MCF 10A (cell line): ENCODE results near the gene PHPT1. TPM values are rescaled to one million over a fixed set of nuclear protein-coding genes. Genes with fewer than 3 reads are reported as not detected.

ENCODE experiments used
- BruUV-seq: library from RNA; stranded (reverse); fragments of 400-500 nt; replicated peaks from 2 replicates; lab custom pipeline; 2021; lab: Mats Ljungman, UMichigan
- CTCF ChIA-PET: fragments of 300-600 bp; sonication (Branson Sonifier 250); formaldehyde crosslinking; extraction: SDS; loops from one replicate; lab custom pipeline; 2021; ENCODE audit warnings: antibody characterized with exemption, inconsistent platforms; lab: Yijun Ruan, JAX
- POLR2A ChIA-PET: fragments of 300-600, 350-650 bp; sonication (Branson Sonifier 250); formaldehyde crosslinking; extraction: SDS; loops from one replicate; lab custom pipeline; 2020; ENCODE audit warnings: antibody characterized with exemption, inconsistent platforms; lab: Yijun Ruan, JAX
- DNase-seq: peaks from one replicate; pipeline ENCODE4 v3.0.0-alpha.2; 2018; ENCODE audit not compliant: unreplicated experiment
- H3K27ac Mint-ChIP-seq: one replicate; pipeline ENCODE4 v1.8.0; 2022; ENCODE audit warnings: mild to moderate bottlenecking, low read depth, mixed read lengths; ENCODE audit not compliant: unreplicated experiment
- H3K27me3 Mint-ChIP-seq: one replicate; pipeline ENCODE4 v1.8.0; 2022; ENCODE audit warnings: mixed read lengths; ENCODE audit not compliant: insufficient read depth, unreplicated experiment
- H3K36me3 Mint-ChIP-seq: one replicate; pipeline ENCODE4 v1.8.0; 2022; ENCODE audit warnings: mild to moderate bottlenecking, moderate library complexity, mixed read lengths; ENCODE audit not compliant: insufficient read depth, unreplicated experiment
- H3K4me1 Mint-ChIP-seq: one replicate; pipeline ENCODE4 v1.8.0; 2022; ENCODE audit warnings: mixed read lengths; ENCODE audit not compliant: insufficient read depth, unreplicated experiment
- H3K4me3 Mint-ChIP-seq: one replicate; pipeline ENCODE4 v1.8.0; 2022; ENCODE audit warnings: mild to moderate bottlenecking, moderate library complexity, mixed read lengths; ENCODE audit not compliant: unreplicated experiment
- H3K9me3 Mint-ChIP-seq: one replicate; pipeline ENCODE4 v1.8.0; 2022; ENCODE audit warnings: mixed read lengths; ENCODE audit not compliant: unreplicated experiment
- intact Hi-C: fragments of 100-400 bp; cut with micrococcal nuclease; formaldehyde crosslinking; loops from 2 replicates; pipeline ENCODE4 v1.14.1; 2022
- total RNA-seq: library from RNA; stranded (reverse); gene quantifications from 2 replicates; pipeline ENCODE4 v1.2.3, GENCODE V29; 2022
- TF ChIP-seq, protein P1 (sequence below): fragments of 200-600 bp; IDR thresholded peaks from one replicate; pipeline ENCODE4 v1.8.0; 2022; ENCODE audit warnings: antibody characterized with exemption, mild to moderate bottlenecking; ENCODE audit not compliant: unreplicated experiment

The PHPT1 gene
- total RNA-seq, 1 experiment from 2014 or later = 193 TPM

DNA sequence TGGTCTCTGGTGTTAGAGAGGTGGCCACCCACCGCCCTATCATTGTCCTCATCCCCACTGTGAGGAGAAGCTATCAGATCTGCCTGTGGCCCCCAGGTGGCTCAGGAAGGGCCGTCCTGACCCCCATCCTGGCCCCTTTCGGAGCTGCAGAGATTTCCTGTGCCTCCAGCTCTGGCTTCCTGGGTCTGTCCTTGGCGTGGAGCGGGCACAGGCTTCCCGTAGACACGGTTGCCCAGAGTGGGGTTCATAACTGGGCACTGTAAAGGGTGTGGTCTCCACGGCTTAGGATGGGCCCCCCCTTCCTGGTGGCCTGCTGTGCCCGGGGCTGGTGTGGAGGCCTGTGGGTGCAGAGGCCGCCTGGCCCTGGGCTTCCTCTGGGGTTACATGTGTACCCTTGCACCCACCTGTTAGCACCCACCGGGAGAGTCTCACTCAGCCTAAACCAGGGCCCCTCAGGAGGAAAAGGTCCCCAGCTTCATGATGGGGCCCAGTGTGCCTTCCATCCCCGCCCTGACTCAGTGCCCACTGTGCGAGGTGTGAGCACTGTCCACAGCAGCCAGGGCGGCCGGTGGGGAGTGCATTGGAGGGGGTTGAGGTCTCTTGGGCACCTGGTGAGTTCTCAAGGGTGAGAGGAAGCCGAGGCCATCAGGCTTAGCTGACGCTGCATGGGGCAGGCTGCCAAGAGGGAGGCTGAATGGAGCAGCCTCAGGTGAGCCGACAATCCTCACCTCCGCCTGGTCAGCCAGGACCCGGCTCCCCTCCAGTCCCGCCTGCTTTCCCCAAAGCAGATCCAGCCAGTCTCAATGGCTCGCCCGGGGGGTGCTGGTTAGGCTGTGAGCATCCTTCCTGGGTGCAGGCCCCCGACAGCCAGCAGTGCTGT, 22.3 kb upstream of the PHPT1 start:
- POLR2A ChIA-PET = interaction anchor here (0.8 kb wide), 1 partner anchor 23 kb away, joined by 3 read pairs; no protein-coding TSS in a partner anchor
- Mint-ChIP-seq H3K36me3 (peaks cover 63% of the 10 kb centered on the region), H3K4me3 (no peak overlapping the region), H3K9me3 (no peaks in the 10 kb centered on the region), H3K4me1 (no peaks in the 10 kb centered on the region), H3K27ac (no peak overlapping the region), H3K27me3 (no peaks in the 10 kb centered on the region)
- no peak for DNase-seq
- no TSS peak for BruUV-seq
- CTCF ChIA-PET = interaction anchor here (0.6 to 1.8 kb wide), 2 partner anchors 11 to 18 kb away, joined by 3 to 6 read pairs; no protein-coding TSS in a partner anchor
- intact Hi-C loops = no loop called here
- TF ChIP-seq, protein P1, sequence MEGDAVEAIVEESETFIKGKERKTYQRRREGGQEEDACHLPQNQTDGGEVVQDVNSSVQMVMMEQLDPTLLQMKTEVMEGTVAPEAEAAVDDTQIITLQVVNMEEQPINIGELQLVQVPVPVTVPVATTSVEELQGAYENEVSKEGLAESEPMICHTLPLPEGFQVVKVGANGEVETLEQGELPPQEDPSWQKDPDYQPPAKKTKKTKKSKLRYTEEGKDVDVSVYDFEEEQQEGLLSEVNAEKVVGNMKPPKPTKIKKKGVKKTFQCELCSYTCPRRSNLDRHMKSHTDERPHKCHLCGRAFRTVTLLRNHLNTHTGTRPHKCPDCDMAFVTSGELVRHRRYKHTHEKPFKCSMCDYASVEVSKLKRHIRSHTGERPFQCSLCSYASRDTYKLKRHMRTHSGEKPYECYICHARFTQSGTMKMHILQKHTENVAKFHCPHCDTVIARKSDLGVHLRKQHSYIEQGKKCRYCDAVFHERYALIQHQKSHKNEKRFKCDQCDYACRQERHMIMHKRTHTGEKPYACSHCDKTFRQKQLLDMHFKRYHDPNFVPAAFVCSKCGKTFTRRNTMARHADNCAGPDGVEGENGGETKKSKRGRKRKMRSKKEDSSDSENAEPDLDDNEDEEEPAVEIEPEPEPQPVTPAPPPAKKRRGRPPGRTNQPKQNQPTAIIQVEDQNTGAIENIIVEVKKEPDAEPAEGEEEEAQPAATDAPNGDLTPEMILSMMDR = no peak

DNA sequence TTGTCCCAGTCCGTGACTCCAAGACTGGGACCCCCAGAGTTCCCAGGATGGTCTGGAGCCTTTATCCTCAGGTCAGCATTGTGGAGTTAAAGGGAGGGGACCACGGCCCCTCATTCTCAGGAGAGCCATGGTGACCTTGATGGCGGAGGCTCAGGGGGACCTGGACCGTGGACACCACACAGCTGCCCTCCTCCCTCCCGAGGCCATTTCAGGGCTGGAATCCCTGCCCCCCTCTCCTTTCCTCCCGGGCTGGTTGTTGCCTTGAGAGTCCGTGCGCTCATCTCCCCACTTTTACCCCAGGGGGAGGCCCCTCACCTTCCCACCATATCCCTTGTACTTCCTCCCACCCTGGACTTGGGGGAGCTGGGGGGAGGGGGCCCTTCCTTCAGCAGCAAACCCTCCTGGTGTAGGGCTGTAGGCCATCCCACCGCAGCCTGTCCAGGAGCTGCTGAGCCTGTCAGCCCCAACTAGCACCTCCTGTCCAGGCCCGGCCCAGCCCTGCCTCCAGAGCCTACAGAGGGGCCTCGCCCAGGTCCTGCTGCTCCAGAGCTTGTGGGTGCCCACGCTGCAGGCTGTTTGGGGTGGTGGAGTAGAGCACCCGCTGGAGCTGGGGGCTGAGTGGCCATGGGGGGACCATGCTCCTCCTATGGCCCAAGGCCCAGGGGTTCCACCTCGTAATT, 21.3 kb upstream of the PHPT1 start:
- peaks cover 61% of the 10 kb centered on the region for H3K36me3 Mint-ChIP-seq

DNA sequence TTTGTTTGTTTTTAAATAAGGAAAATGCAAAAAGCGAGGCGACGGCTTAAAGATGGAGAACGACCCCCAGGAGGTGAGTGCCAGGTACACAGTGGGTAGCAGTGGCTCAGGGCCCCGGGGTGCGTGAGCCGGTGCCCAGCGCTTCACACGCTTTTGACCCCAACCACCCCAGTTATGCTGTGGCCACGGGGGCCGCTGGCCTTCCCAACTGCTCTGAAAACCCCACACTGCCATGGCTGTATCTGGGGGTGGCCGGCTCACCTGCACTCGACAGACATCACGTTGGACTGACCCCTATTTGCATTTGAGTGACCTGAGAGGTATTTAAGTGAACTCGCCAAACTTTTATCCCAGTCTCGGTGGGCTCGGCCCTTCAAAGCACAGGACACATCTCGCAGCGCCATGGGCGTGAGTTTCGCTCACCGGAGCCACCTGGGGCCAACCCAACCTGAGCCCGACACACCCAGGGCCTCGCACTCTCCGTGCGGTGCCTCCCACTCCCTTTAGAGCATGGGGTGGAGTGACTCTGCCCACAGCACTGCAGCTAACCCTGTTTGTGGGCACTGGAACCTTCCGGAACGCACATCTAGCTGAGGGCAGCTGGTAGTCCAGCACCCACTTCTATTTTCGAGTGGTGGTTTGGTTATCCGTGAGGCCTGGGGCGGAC, 20.6 kb upstream of the PHPT1 start:
- Mint-ChIP-seq H3K27ac (no peak overlapping the region), H3K4me1 (no peaks in the 10 kb centered on the region), H3K9me3 (no peaks in the 10 kb centered on the region), H3K4me3 (no peak overlapping the region), H3K27me3 (no peaks in the 10 kb centered on the region), H3K36me3 (peaks cover 54% of the 10 kb centered on the region)
- TF ChIP-seq, protein P1 = no peak
- no peak for DNase-seq
- intact Hi-C loops = no loop called here
- CTCF ChIA-PET = interaction anchor here (1.3 kb wide), 1 partner anchor 12 kb away, joined by 3 read pairs; no protein-coding TSS in a partner anchor
- BruUV-seq = no TSS peak
- POLR2A ChIA-PET = no interaction called here

More for the DNA sequence above, 21.3 kb upstream of the PHPT1 start:
- CTCF ChIA-PET = interaction anchor here (1.8 kb wide), 1 partner anchor 12 kb away, joined by 6 read pairs; no protein-coding TSS in a partner anchor
- intact Hi-C loops = no loop called here
- TF ChIP-seq, protein P1 = no peak
- no peak for DNase-seq
- Mint-ChIP-seq H3K27ac (no peak overlapping the region), H3K4me3 (no peak overlapping the region), H3K4me1 (no peaks in the 10 kb centered on the region), H3K9me3 (no peaks in the 10 kb centered on the region), H3K27me3 (no peaks in the 10 kb centered on the region)
- POLR2A ChIA-PET = interaction anchor here (0.8 kb wide), 1 partner anchor 23 kb away, joined by 3 read pairs; no protein-coding TSS in a partner anchor
- BruUV-seq = no TSS peak
